ENCODE measurements around the gene CHRM4. TPM values are rescaled to one million over a fixed set of nuclear protein-coding genes. Genes with fewer than 3 reads are reported as not detected.

Gene CHRM4
- total RNA-seq, 2 experiments from 2014 or later: 0.09 TPM; not detected in 1

GRCh38 chr11:46359953-46360352, 31.6 kb downstream of the CHRM4 start:
- peak overlapping the region; percentile 82 for H3K27ac ChIP-seq (ENCODE audit: low read depth, low read length, poor library complexity, severe bottlenecking)
- no peak overlapping the region for H3K4me3 ChIP-seq (ENCODE audit: low read depth, low read length, poor library complexity, severe bottlenecking)
- CTCF ChIA-PET (ENCODE audit: unreplicated experiment): interaction anchor here (0.6 kb wide), 1 partner anchor 159 kb away, joined by 4 read pairs; no protein-coding TSS in a partner anchor
- no peak for TF ChIP-seq EZH2phosphoT487 (IDR thresholded peaks at IDR 0.05; ENCODE audit: borderline replicate concordance, low read depth, low read length)
- TF ChIP-seq, protein P1, sequence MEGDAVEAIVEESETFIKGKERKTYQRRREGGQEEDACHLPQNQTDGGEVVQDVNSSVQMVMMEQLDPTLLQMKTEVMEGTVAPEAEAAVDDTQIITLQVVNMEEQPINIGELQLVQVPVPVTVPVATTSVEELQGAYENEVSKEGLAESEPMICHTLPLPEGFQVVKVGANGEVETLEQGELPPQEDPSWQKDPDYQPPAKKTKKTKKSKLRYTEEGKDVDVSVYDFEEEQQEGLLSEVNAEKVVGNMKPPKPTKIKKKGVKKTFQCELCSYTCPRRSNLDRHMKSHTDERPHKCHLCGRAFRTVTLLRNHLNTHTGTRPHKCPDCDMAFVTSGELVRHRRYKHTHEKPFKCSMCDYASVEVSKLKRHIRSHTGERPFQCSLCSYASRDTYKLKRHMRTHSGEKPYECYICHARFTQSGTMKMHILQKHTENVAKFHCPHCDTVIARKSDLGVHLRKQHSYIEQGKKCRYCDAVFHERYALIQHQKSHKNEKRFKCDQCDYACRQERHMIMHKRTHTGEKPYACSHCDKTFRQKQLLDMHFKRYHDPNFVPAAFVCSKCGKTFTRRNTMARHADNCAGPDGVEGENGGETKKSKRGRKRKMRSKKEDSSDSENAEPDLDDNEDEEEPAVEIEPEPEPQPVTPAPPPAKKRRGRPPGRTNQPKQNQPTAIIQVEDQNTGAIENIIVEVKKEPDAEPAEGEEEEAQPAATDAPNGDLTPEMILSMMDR (conservative IDR thresholded peaks at IDR 0.05; ENCODE audit: low read length): no peak
- peaks cover 36% of the 10 kb centered on the region for H3K79me2 ChIP-seq (ENCODE audit: insufficient read depth, low read depth, low read length)
- intact Hi-C loops (cut with micrococcal nuclease; ENCODE audit: unreplicated experiment): no loop called here
- no TSS peak for BruUV-seq (replicated peaks)
- no peaks in the 10 kb centered on the region for H3K9me3 ChIP-seq (ENCODE audit: low read length)
- peaks cover 19% of the 10 kb centered on the region; the same call in 1 of the 2 replicates for H3K36me3 ChIP-seq (ENCODE audit: insufficient read depth, low read length)
- no peaks in the 10 kb centered on the region for H3K9me2 ChIP-seq (ENCODE audit: insufficient read depth, low read length)
- DNase-seq (ENCODE audit: low spot score): no peak
- H2AFZ ChIP-seq (ENCODE audit: low read length): no peak overlapping the region
- POLR2A ChIA-PET: interaction anchor here (0.7 to 3.5 kb wide), 7 partner anchors 9 to 440 kb away, joined by 3 to 38 read pairs (median 4); partner anchors contain the start of gene DGKZ
- no peak overlapping the region for H3K4me2 ChIP-seq (ENCODE audit: low read length)
- H4K20me1 ChIP-seq (ENCODE audit: insufficient read depth, low read length): no peaks in the 10 kb centered on the region
- peaks cover 42% of the 10 kb centered on the region for H3K4me1 ChIP-seq (ENCODE audit: insufficient read depth, low read length, poor library complexity, severe bottlenecking)

GRCh38 chr11:46357483-46357936, 34.1 kb downstream of the CHRM4 start:
- H3K4me1 ChIP-seq (ENCODE audit: insufficient read depth, low read length, poor library complexity, severe bottlenecking): peaks cover 35% of the 10 kb centered on the region
- no peak overlapping the region for H2AFZ ChIP-seq (ENCODE audit: low read length)
- H3K79me2 ChIP-seq (ENCODE audit: insufficient read depth, low read depth, low read length): peaks cover 32% of the 10 kb centered on the region
- no peaks in the 10 kb centered on the region for H3K9me3 ChIP-seq (ENCODE audit: low read length)
- BruUV-seq (replicated peaks): no TSS peak
- intact Hi-C loops (cut with micrococcal nuclease; ENCODE audit: unreplicated experiment): no loop called here
- peaks cover 10% of the 10 kb centered on the region; the same call in 1 of the 2 replicates for H3K36me3 ChIP-seq (ENCODE audit: insufficient read depth, low read length)
- no peak overlapping the region for H3K4me2 ChIP-seq (ENCODE audit: low read length)
- H4K20me1 ChIP-seq (ENCODE audit: insufficient read depth, low read length): no peaks in the 10 kb centered on the region
- ChIA-PET POLR2A (interaction anchor here (1.5 kb wide), 1 partner anchor 8 kb away, joined by 9 read pairs; no protein-coding TSS in a partner anchor), CTCF (ENCODE audit: unreplicated experiment) (no interaction called here)
- no peaks in the 10 kb centered on the region for H3K9me2 ChIP-seq (ENCODE audit: insufficient read depth, low read length)
- TF ChIP-seq, protein P1 (conservative IDR thresholded peaks at IDR 0.05; ENCODE audit: low read length): no peak
- no peak for TF ChIP-seq EZH2phosphoT487 (IDR thresholded peaks at IDR 0.05; ENCODE audit: borderline replicate concordance, low read depth, low read length)
- no peak for DNase-seq (ENCODE audit: low spot score)
- no peak overlapping the region for H3K4me3 ChIP-seq (ENCODE audit: low read depth, low read length, poor library complexity, severe bottlenecking)
- no peak overlapping the region for H3K27ac ChIP-seq (ENCODE audit: low read depth, low read length, poor library complexity, severe bottlenecking)

GRCh38 chr11:46356924-46357482, 34.6 kb downstream of the CHRM4 start:
- H3K36me3 ChIP-seq (ENCODE audit: insufficient read depth, low read length): peaks cover 8% of the 10 kb centered on the region; the same call in 1 of the 2 replicates
- DNase-seq (ENCODE audit: low spot score): no peak
- no peak overlapping the region for H3K27ac ChIP-seq (ENCODE audit: low read depth, low read length, poor library complexity, severe bottlenecking)
- no peak overlapping the region for H3K4me2 ChIP-seq (ENCODE audit: low read length)
- ChIA-PET POLR2A (no interaction called here), CTCF (ENCODE audit: unreplicated experiment) (no interaction called here)
- H3K4me3 ChIP-seq (ENCODE audit: low read depth, low read length, poor library complexity, severe bottlenecking): no peak overlapping the region
- intact Hi-C loops (cut with micrococcal nuclease; ENCODE audit: unreplicated experiment): no loop called here
- H3K79me2 ChIP-seq (ENCODE audit: insufficient read depth, low read depth, low read length): peaks cover 27% of the 10 kb centered on the region; the same call in 1 of the 2 replicates
- no peaks in the 10 kb centered on the region for H3K9me2 ChIP-seq (ENCODE audit: insufficient read depth, low read length)
- no peaks in the 10 kb centered on the region for H4K20me1 ChIP-seq (ENCODE audit: insufficient read depth, low read length)
- no peaks in the 10 kb centered on the region for H3K9me3 ChIP-seq (ENCODE audit: low read length)
- no TSS peak for BruUV-seq (replicated peaks)
- TF ChIP-seq, protein P1 (conservative IDR thresholded peaks at IDR 0.05; ENCODE audit: low read length): no peak
- no peak for TF ChIP-seq EZH2phosphoT487 (IDR thresholded peaks at IDR 0.05; ENCODE audit: borderline replicate concordance, low read depth, low read length)
- H2AFZ ChIP-seq (ENCODE audit: low read length): no peak overlapping the region
- H3K4me1 ChIP-seq (ENCODE audit: insufficient read depth, low read length, poor library complexity, severe bottlenecking): peaks cover 35% of the 10 kb centered on the region
